PC-9 (cell line): ENCODE results near the gene SART3. TPM values are rescaled to one million over a fixed set of nuclear protein-coding genes. Genes with fewer than 3 reads are reported as not detected.

Experiments
- BruUV-seq: library from RNA; stranded (reverse); fragments of 400-500 nt; replicated peaks from 2 replicates; lab custom pipeline; 2021; lab: Mats Ljungman, UMichigan
- CTCF ChIA-PET: fragments of 300-600 bp; sonication (Branson Sonifier 250); formaldehyde crosslinking; loops from one replicate; lab custom pipeline; 2022; ENCODE audit warnings: antibody characterized with exemption; lab: Charles Lee
- POLR2A ChIA-PET: fragments of 300-600 bp; sonication (Branson Sonifier 250); formaldehyde crosslinking; loops from one replicate; lab custom pipeline; 2022; ENCODE audit warnings: antibody characterized with exemption; ENCODE audit not compliant: unreplicated experiment; lab: Charles Lee
- DNase-seq, 2 experiments: peaks; one replicate each; pipeline versions ENCODE4 v3.0.0 to v3.0.0-alpha.2; 2015 to 2022; ENCODE audit warnings: mixed read lengths in 1 of 2
- H2AFZ ChIP-seq: fragments of 200-600 bp; sonication (generic); 2 replicates; pipeline ENCODE4 v1.8.1; 2017; ENCODE audit warnings: antibody characterized with exemption
- H3F3A ChIP-seq: fragments of 200-600 bp; sonication (generic); 2 replicates; pipeline ENCODE4 v1.8.1; 2017; ENCODE audit warnings: antibody characterized with exemption, mild to moderate bottlenecking, low read depth; ENCODE audit not compliant: insufficient read depth
- H3K27ac ChIP-seq: fragments of 200-600 bp; sonication (generic); 2 replicates; pipeline ENCODE4 v1.6.1; 2016; ENCODE audit warnings: mixed run types
- H3K27me3 ChIP-seq: fragments of 200-600 bp; sonication (generic); 2 replicates; pipeline ENCODE4 v1.6.1; 2016; ENCODE audit warnings: low read depth, mixed run types; ENCODE audit not compliant: insufficient read depth
- H3K36me3 ChIP-seq: fragments of 200-600 bp; sonication (generic); 2 replicates; pipeline ENCODE4 v1.6.1; 2016; ENCODE audit warnings: low read depth, mixed run types
- H3K4me1 ChIP-seq: fragments of 200-600 bp; sonication (generic); replicated peaks from 2 replicates; pipeline ENCODE4 v1.6.1; 2016; ENCODE audit warnings: mixed run types; ENCODE audit not compliant: insufficient read depth
- H3K4me2 ChIP-seq: fragments of 200-600 bp; sonication (generic); 2 replicates; pipeline ENCODE4 v1.6.1; 2017; ENCODE audit warnings: mixed run types
- H3K4me3 ChIP-seq: fragments of 200-600 bp; sonication (generic); 2 replicates; pipeline ENCODE4 v1.6.1; 2016; ENCODE audit warnings: mixed run types
- H3K79me2 ChIP-seq: fragments of 200-600 bp; sonication (generic); 2 replicates; pipeline ENCODE4 v1.6.1; 2017; ENCODE audit warnings: low read depth, mixed run types
- H3K9me2 ChIP-seq: fragments of 200-600 bp; sonication (generic); 2 replicates; pipeline ENCODE4 v1.8.1; 2017; ENCODE audit warnings: mild to moderate bottlenecking; ENCODE audit not compliant: insufficient read depth
- H3K9me3 ChIP-seq: fragments of 200-600 bp; sonication (generic); 2 replicates; pipeline ENCODE4 v1.8.1; 2016; ENCODE audit warnings: low read depth; ENCODE audit not compliant: insufficient read depth
- H4K20me1 ChIP-seq: fragments of 200-600 bp; sonication (generic); 2 replicates; pipeline ENCODE4 v1.8.1; 2017; ENCODE audit not compliant: insufficient read depth
- EZH2 ChIP-seq: fragments of 200-600 bp; sonication (generic); IDR thresholded peaks from 2 replicates; pipeline ENCODE4 v1.8.0; 2017; ENCODE audit warnings: antibody characterized with exemption, low read depth
- intact Hi-C: fragments of 100-400 bp; cut with micrococcal nuclease; formaldehyde crosslinking; loops from one replicate; pipeline ENCODE4 v1.10.0; 2022; ENCODE audit not compliant: unreplicated experiment
- total RNA-seq: library from RNA; stranded (reverse); gene quantifications from 2 replicates; pipeline ENCODE4 v1.2.3, GENCODE V29; 2021
- TF ChIP-seq, protein P1 (sequence below): fragments of 200-600 bp; sonication (generic); conservative IDR thresholded peaks from 2 replicates; pipeline ENCODE4 v1.6.1; 2017; ENCODE audit warnings: mixed run types, antibody characterized with exemption, mild to moderate bottlenecking, moderate library complexity

Gene SART3
- total RNA-seq, 1 experiment from 2014 or later = 49.3 TPM

DNA sequence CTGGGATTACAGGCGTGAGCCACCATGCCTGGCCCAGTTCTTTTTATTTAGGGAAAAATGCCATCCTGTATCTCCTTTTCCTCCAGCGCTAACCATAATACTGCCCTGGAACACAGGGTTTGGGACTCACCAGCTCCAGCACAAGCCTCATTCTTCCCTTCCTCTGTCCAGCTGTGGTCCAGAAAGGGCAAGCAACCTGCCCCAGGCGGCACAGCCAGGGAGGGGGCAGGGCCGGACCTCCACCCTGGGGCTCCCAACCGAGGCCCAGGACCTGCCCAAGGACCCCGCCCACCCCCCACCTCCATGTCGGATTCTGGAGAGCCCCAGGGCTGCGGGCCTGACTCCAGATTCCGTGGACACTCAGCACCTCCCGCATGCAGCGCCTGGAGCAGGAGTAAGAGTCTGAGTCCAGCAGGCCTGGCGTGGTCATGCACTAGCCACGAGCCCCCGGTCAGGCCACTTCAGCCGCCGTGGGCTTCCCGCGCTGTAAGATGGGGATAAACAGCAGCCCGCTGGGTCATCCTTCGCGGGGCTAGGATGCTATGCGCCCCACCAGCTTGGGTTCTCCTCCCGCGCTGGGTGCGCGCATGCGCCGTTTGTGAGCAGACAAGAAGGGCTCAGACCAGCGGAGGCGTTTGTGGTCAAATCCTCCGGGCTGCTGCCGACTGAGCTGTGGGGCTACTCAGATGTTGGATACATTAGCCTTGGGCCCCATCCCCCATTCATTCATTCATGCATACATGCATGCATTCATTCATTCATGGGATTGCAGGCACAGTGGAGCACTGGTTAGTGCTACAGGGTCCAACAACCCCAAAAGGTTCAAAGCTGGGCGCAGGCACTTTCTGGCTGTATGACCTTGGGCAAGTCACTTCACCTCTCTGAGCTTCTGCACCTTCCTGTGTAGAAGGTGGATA is 20.6 kb upstream of the SART3 start:
- intact Hi-C loops = no loop called here
- BruUV-seq = no TSS peak
- H3K79me2 ChIP-seq = no peaks in the 10 kb centered on the region
- no peak overlapping the region for H3K27ac ChIP-seq
- H3K9me3 ChIP-seq = no peaks in the 10 kb centered on the region
- H3K9me2 ChIP-seq = no peaks in the 10 kb centered on the region
- no peaks in the 10 kb centered on the region for H4K20me1 ChIP-seq
- ChIA-PET POLR2A (interaction anchor here (0.5 kb wide), 1 partner anchor 144 kb away, joined by 13 read pairs; no protein-coding TSS in a partner anchor), CTCF (no interaction called here)
- H3K4me1 ChIP-seq = no peaks in the 10 kb centered on the region
- H3K4me2 ChIP-seq = no peak overlapping the region
- H3K27me3 ChIP-seq = peaks cover 14% of the 10 kb centered on the region; the same call in 1 of the 2 replicates
- no peak overlapping the region for H2AFZ ChIP-seq
- no peak overlapping the region for H3K4me3 ChIP-seq
- DNase-seq = no peak
- no peaks in the 10 kb centered on the region for H3F3A ChIP-seq
- TF ChIP-seq EZH2 = no peak
- TF ChIP-seq, protein P1, sequence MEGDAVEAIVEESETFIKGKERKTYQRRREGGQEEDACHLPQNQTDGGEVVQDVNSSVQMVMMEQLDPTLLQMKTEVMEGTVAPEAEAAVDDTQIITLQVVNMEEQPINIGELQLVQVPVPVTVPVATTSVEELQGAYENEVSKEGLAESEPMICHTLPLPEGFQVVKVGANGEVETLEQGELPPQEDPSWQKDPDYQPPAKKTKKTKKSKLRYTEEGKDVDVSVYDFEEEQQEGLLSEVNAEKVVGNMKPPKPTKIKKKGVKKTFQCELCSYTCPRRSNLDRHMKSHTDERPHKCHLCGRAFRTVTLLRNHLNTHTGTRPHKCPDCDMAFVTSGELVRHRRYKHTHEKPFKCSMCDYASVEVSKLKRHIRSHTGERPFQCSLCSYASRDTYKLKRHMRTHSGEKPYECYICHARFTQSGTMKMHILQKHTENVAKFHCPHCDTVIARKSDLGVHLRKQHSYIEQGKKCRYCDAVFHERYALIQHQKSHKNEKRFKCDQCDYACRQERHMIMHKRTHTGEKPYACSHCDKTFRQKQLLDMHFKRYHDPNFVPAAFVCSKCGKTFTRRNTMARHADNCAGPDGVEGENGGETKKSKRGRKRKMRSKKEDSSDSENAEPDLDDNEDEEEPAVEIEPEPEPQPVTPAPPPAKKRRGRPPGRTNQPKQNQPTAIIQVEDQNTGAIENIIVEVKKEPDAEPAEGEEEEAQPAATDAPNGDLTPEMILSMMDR = no peak
- H3K36me3 ChIP-seq = no peaks in the 10 kb centered on the region

DNA sequence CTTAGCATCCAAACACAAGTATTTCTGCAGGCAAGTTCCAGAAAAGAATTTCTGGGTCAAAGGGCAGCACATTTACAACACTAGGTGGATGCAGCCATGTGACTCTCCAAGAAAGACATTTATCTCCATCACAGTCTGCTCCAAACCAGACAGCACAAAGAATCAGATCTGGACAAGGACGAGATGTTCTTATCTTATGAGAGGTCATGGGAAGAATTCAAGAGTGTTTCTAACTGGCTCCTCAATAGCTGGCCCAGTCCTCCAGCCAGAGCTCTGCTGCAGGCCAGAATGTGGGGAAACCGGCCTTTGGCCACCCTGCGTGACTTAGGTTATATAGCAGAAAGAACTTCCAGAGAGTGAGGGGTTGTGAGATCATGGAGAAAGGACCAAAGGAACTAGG is 19.6 kb upstream of the SART3 start:
- Histone ChIP-seq H3K9me2 (no peaks in the 10 kb centered on the region), H3F3A (no peaks in the 10 kb centered on the region), H3K9me3 (no peaks in the 10 kb centered on the region), H2AFZ (no peak overlapping the region), H3K4me2 (no peak overlapping the region), H3K4me3 (no peak overlapping the region), H3K36me3 (no peaks in the 10 kb centered on the region), H3K27me3 (peaks cover 14% of the 10 kb centered on the region; the same call in 1 of the 2 replicates), H4K20me1 (no peaks in the 10 kb centered on the region), H3K27ac (no peak overlapping the region), H3K4me1 (no peaks in the 10 kb centered on the region), H3K79me2 (no peaks in the 10 kb centered on the region)
- intact Hi-C loops = no loop called here
- TF ChIP-seq EZH2 = no peak
- TF ChIP-seq, protein P1 = no peak
- CTCF ChIA-PET = no interaction called here
- no TSS peak for BruUV-seq
- POLR2A ChIA-PET = no interaction called here
- DNase-seq = no peak

DNA sequence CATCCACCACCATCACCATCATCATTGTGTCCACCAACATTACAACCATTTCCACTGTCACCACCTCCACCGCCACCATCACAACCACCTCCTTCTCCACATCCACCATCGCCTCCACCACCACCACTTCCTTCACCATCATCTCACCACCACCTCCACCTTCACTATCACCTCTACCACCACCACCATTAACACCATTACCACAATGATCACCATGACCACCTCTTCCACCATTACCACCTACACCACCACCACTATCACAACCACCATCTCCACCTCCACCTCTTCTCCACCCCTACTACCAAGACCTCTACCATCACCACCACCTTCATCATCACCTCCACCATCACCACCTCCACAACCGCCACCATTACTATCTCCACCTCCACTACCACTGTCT is 17.8 kb upstream of the SART3 start:
- Histone ChIP-seq H4K20me1 (no peaks in the 10 kb centered on the region), H3K4me3 (no peak overlapping the region), H3K4me1 (no peaks in the 10 kb centered on the region), H3K36me3 (no peaks in the 10 kb centered on the region), H3K27me3 (peaks cover 14% of the 10 kb centered on the region; the same call in 1 of the 2 replicates), H3K79me2 (no peaks in the 10 kb centered on the region), H3K4me2 (no peak overlapping the region), H3K27ac (no peak overlapping the region), H3F3A (no peaks in the 10 kb centered on the region), H3K9me2 (no peaks in the 10 kb centered on the region), H3K9me3 (no peaks in the 10 kb centered on the region), H2AFZ (no peak overlapping the region)
- no TSS peak for BruUV-seq
- intact Hi-C loops = no loop called here
- no peak for TF ChIP-seq EZH2
- TF ChIP-seq, protein P1 = no peak
- ChIA-PET POLR2A (no interaction called here), CTCF (no interaction called here)
- DNase-seq = no peak
